H1 (cell line): ENCODE results near the gene TLR8. TPM values are rescaled to one million over a fixed set of nuclear protein-coding genes. Genes with fewer than 3 reads are reported as not detected.

ENCODE experiments used
- CTCF ChIA-PET: fragments of 300-600 bp; sonication (Branson Sonifier 250); formaldehyde crosslinking; loops from one replicate; lab custom pipeline; 2021; ENCODE audit not compliant: partially characterized antibody; lab: Charles Lee
- POLR2A ChIA-PET: fragments of 300-600 bp; sonication (Branson Sonifier 250); formaldehyde crosslinking; loops from one replicate; lab custom pipeline; 2021; ENCODE audit warnings: inconsistent platforms; ENCODE audit not compliant: partially characterized antibody; lab: Charles Lee
- DNase-seq, 2 experiments: peaks; one replicate each; pipeline versions ENCODE4 v3.0.0 to v3.0.0-alpha.2; 2010 to 2022; ENCODE audit warnings: low spot score in 2 of 2, low read depth in 1 of 2, mixed read lengths in 1 of 2
- FAIRE-seq: peaks from 2 replicates; lab custom pipeline; 2011; peaks lifted over from hg19 to GRCh38; lab: Jason Lieb, UNC
- H2AFZ ChIP-seq: 2 replicates; pipeline ENCODE4 v1.8.1; 2012; ENCODE audit warnings: low read length, inconsistent platforms
- H2AK5ac ChIP-seq: 2 replicates; pipeline ENCODE4 v1.6.1; 2013; ENCODE audit warnings: low read depth, low read length
- H2BK120ac ChIP-seq: replicated peaks from 2 replicates; pipeline ENCODE3; 2013; ENCODE audit warnings: low read depth, low read length, inconsistent platforms
- H2BK12ac ChIP-seq: 2 replicates; pipeline ENCODE4 v1.6.1; 2013; ENCODE audit warnings: low read depth, low read length
- H2BK15ac ChIP-seq: 2 replicates; pipeline ENCODE4 v1.6.1; 2013; ENCODE audit warnings: low read length
- H2BK20ac ChIP-seq: 2 replicates; pipeline ENCODE4 v1.6.1; 2013; ENCODE audit warnings: low read length
- H2BK5ac ChIP-seq: 2 replicates; pipeline ENCODE4 v1.6.1; 2013; ENCODE audit warnings: low read depth, low read length
- H3K14ac ChIP-seq: 2 replicates; pipeline ENCODE4 v1.6.1; 2013; ENCODE audit warnings: inconsistent platforms; ENCODE audit not compliant: insufficient read length
- H3K18ac ChIP-seq: 2 replicates; pipeline ENCODE4 v1.6.1; 2013; ENCODE audit warnings: low read length; ENCODE audit errors: extremely low read depth
- H3K23ac ChIP-seq: 2 replicates; pipeline ENCODE4 v1.6.1; 2013; ENCODE audit warnings: inconsistent platforms; ENCODE audit not compliant: insufficient read length
- H3K23me2 ChIP-seq: 2 replicates; pipeline ENCODE4 v1.6.1; 2013; ENCODE audit warnings: low read depth, low read length
- H3K27ac ChIP-seq: 2 replicates; pipeline ENCODE4 v1.6.1; 2011; ENCODE audit warnings: low read depth, low read length, inconsistent platforms
- H3K27me3 ChIP-seq, 4 experiments: replicated peaks in 1 of 4; 1 replicate in 1 of 4; 2 replicates in 3 of 4; pipeline versions ENCODE4 v1.6.1 to v1.8.1; 2011 to 2013; ENCODE audit warnings: low read length in 3 of 4, mild to moderate bottlenecking in 3 of 4, inconsistent platforms in 2 of 4, mixed read lengths in 2 of 4, moderate library complexity in 1 of 4; ENCODE audit not compliant: control insufficient read depth in 3 of 4, insufficient read depth in 3 of 4; ENCODE audit errors: extremely low read depth in 1 of 4
- H3K36me3 ChIP-seq, 4 experiments: 2 replicates each; pipeline versions ENCODE4 v1.6.1 to v1.8.1; 2011 to 2013; ENCODE audit warnings: mild to moderate bottlenecking in 4 of 4, low read length in 3 of 4, moderate library complexity in 2 of 4, control low read depth in 1 of 4, inconsistent platforms in 1 of 4; ENCODE audit not compliant: insufficient read depth in 4 of 4, control insufficient read depth in 2 of 4
- H3K4ac ChIP-seq: replicated peaks from 2 replicates; pipeline ENCODE3; 2013; ENCODE audit warnings: low read length, low read depth, mixed read lengths, inconsistent platforms; ENCODE audit not compliant: insufficient read length
- H3K4me1 ChIP-seq, 4 experiments: replicated peaks in 1 of 4; 1 replicate in 1 of 4; 2 replicates in 3 of 4; pipeline versions ENCODE4 v1.6.1 to v1.8.1; 2011 to 2013; ENCODE audit warnings: low read length in 3 of 4, inconsistent platforms in 2 of 4, mixed read lengths in 1 of 4; ENCODE audit not compliant: insufficient read depth in 4 of 4, control insufficient read depth in 3 of 4
- H3K4me2 ChIP-seq, 2 experiments: 2 replicates each; pipeline versions ENCODE4 v1.6.1 to v1.8.1; 2011 to 2013; ENCODE audit warnings: low read depth in 2 of 2, low read length in 2 of 2, control low read depth in 1 of 2, inconsistent platforms in 1 of 2, mild to moderate bottlenecking in 1 of 2; ENCODE audit not compliant: insufficient read depth in 1 of 2
- H3K4me3 ChIP-seq, 4 experiments: fragments of 200-600, 300-600 bp in 1 of 4; sonication (generic), shearing (Covaris generic), sonication (Bioruptor Twin) in 1 of 4; 2 replicates each; pipeline versions ENCODE4 v1.5.1 to v1.8.1; 2011 to 2016; ENCODE audit warnings: low read length in 4 of 4, low read depth in 3 of 4, control low read depth in 2 of 4, inconsistent platforms in 2 of 4, mild to moderate bottlenecking in 2 of 4, mixed read lengths in 1 of 4, moderate library complexity in 1 of 4; ENCODE audit not compliant: insufficient read depth in 2 of 4; ENCODE audit errors: extremely low read depth in 1 of 4
- H3K56ac ChIP-seq: replicated peaks from 2 replicates; pipeline ENCODE3; 2013; ENCODE audit warnings: low read depth, mild to moderate bottlenecking, mixed read lengths, low read length, inconsistent platforms; ENCODE audit not compliant: insufficient read length
- H3K79me1 ChIP-seq: 2 replicates; pipeline ENCODE4 v1.6.1; 2013; ENCODE audit warnings: low read depth, low read length, control low read depth
- H3K79me2 ChIP-seq, 2 experiments: 2 replicates each; pipeline versions ENCODE4 v1.6.1 to v1.8.1; 2012 to 2013; ENCODE audit warnings: low read length in 2 of 2, mild to moderate bottlenecking in 2 of 2, inconsistent platforms in 1 of 2; ENCODE audit not compliant: insufficient read depth in 2 of 2, control insufficient read depth in 1 of 2
- H3K9ac ChIP-seq, 4 experiments: replicated peaks in 1 of 4; 1 replicate in 1 of 4; 2 replicates in 3 of 4; pipeline versions ENCODE4 v1.6.1 to v1.8.1; 2011 to 2013; ENCODE audit warnings: low read depth in 3 of 4, low read length in 3 of 4, control low read depth in 2 of 4, mild to moderate bottlenecking in 2 of 4, moderate library complexity in 2 of 4, inconsistent platforms in 1 of 4; ENCODE audit errors: extremely low read depth in 1 of 4
- H3K9me3 ChIP-seq, 2 experiments: 2 replicates each; pipeline versions ENCODE4 v1.6.1 to v1.8.1; 2012 to 2013; ENCODE audit warnings: mild to moderate bottlenecking in 2 of 2, moderate library complexity in 2 of 2, control low read depth in 1 of 2, inconsistent platforms in 1 of 2, low read depth in 1 of 2, low read length in 1 of 2, mixed read lengths in 1 of 2; ENCODE audit not compliant: insufficient read depth in 2 of 2
- H4K20me1 ChIP-seq, 2 experiments: replicated peaks in 1 of 2; 2 replicates each; pipeline versions ENCODE3 to v1.8.1; 2011 to 2013; ENCODE audit warnings: inconsistent platforms in 2 of 2, low read length in 2 of 2, mild to moderate bottlenecking in 1 of 2; ENCODE audit not compliant: insufficient read depth in 2 of 2, control insufficient read depth in 1 of 2
- H4K5ac ChIP-seq: 2 replicates; pipeline ENCODE4 v1.6.1; 2013; ENCODE audit warnings: low read length, low read depth, mixed read lengths, inconsistent platforms; ENCODE audit not compliant: insufficient read length
- H4K8ac ChIP-seq: 2 replicates; pipeline ENCODE4 v1.8.0; 2013; ENCODE audit warnings: mild to moderate bottlenecking, moderate library complexity, low read length, inconsistent platforms; ENCODE audit not compliant: insufficient read depth; ENCODE audit errors: extremely low read depth
- H4K91ac ChIP-seq: replicated peaks from 2 replicates; pipeline ENCODE3; 2013; ENCODE audit warnings: low read length, mixed read lengths, inconsistent platforms; ENCODE audit not compliant: insufficient read length
- CHD1 ChIP-seq: IDR thresholded peaks from 2 replicates; pipeline ENCODE4 v1.6.1; 2012; ENCODE audit warnings: low read depth, low read length, improper control_type of control experiment
- CHD2 ChIP-seq: IDR thresholded peaks from 2 replicates; pipeline ENCODE4 v1.6.1; 2012; ENCODE audit warnings: low read length, improper control_type of control experiment
- EGR1 ChIP-seq: IDR thresholded peaks from 2 replicates; pipeline ENCODE4 v1.6.1; 2011; ENCODE audit warnings: low read depth, low read length, borderline replicate concordance
- EP300 ChIP-seq, 2 experiments: IDR thresholded peaks; 1 replicate in 1 of 2; 2 replicates in 1 of 2; pipeline ENCODE4 v1.6.1; 2011 to 2012; ENCODE audit warnings: low read depth in 2 of 2, low read length in 2 of 2, mild to moderate bottlenecking in 2 of 2, borderline replicate concordance in 1 of 2, inconsistent platforms in 1 of 2, moderate library complexity in 1 of 2
- KDM4A ChIP-seq: IDR thresholded peaks from one replicate; pipeline ENCODE4 v1.7.1; 2012; ENCODE audit warnings: low read depth, mild to moderate bottlenecking, moderate library complexity, low read length, inconsistent platforms; ENCODE audit not compliant: severe bottlenecking
- MAX ChIP-seq: IDR thresholded peaks from 2 replicates; pipeline ENCODE4 v1.6.1; 2012; ENCODE audit warnings: inconsistent platforms
- NANOG ChIP-seq: IDR thresholded peaks from 2 replicates; pipeline ENCODE4 v1.6.1; 2011; ENCODE audit warnings: low read length, low read depth, mild to moderate bottlenecking, inconsistent platforms; ENCODE audit not compliant: insufficient read depth, poor library complexity, severe bottlenecking
- POLR2AphosphoS5 ChIP-seq: IDR thresholded peaks from 2 replicates; pipeline ENCODE4 v1.6.1; 2011; ENCODE audit warnings: low read depth, low read length
- SP1 ChIP-seq: IDR thresholded peaks from 2 replicates; pipeline ENCODE4 v1.6.1; 2011; ENCODE audit warnings: low read depth, low read length
- YY1 ChIP-seq: IDR thresholded peaks from 2 replicates; pipeline ENCODE4 v1.6.1; 2011; ENCODE audit warnings: low read depth, mild to moderate bottlenecking, low read length
- WGBS, 2 experiments: shearing (Covaris generic) in 1 of 2; methylation state at CpG; one replicate each; pipeline versions ENCODE4 v1.1.6 to v1.1.7; 2013 to 2015; ENCODE audit warnings: low lambda C conversion rate in 2 of 2, mixed read lengths in 2 of 2, inconsistent platforms in 1 of 2, low coverage in 1 of 2, missing lambda C conversion rate in 1 of 2; ENCODE audit not compliant: insufficient replicate concordance in 2 of 2, insufficient coverage in 1 of 2, insufficient read length in 1 of 2; ENCODE audit errors: extremely low coverage in 1 of 2, missing lambda C conversion rate in 1 of 2; 5-methylcytosine and 5-hydroxymethylcytosine counted together
- polyA plus RNA-seq, 7 experiments: library from polyadenylated mRNA; depleted of rRNA in 3 of 7; stranded (reverse) in 5 of 7; unstranded in 2 of 7; fragments of >200 nt in 5 of 7; fragments of 200-250 nt in 2 of 7; gene quantifications; 1 replicate in 5 of 7; 2 replicates in 1 of 7; 4 replicates in 1 of 7; pipeline versions ENCODE4 v1.2.1 to v1.2.3, GENCODE V29; 2011 to 2013; ENCODE audit warnings: missing spikeins in 2 of 7, mixed read lengths in 2 of 7
- total RNA-seq: library from RNA; stranded (reverse); fragmentation: NEBNext Ultra II Directional; extraction: Animal tissue kit (Norgen Biotek cat#: 25700); gene quantifications from 2 replicates; pipeline ENCODE4 v1.2.1, GENCODE V29; 2021

Gene TLR8
- total and polyA plus RNA-seq, 2 of the 8 experiments (the other 6 are each of a cell fraction or from before 2014, with no cell fraction given) = not detected

GRCh38 chrX:12867685-12868084, 38.7 kb upstream of the TLR8 start:
- H2BK120ac ChIP-seq = no peak overlapping the region
- DNase-seq = no peak
- WGBS, 2 experiments = 93% methylated on average over 4 of the region's 4 CpGs; no CpG with 5 or more reads in 1 of the 2 experiments
- H4K5ac ChIP-seq = no peak overlapping the region
- H2AK5ac ChIP-seq = no peak overlapping the region
- peaks cover 0 to 9% of the 10 kb centered on the region in 2 experiments; a peak in 1 of 4 replicates for H3K9me3 ChIP-seq
- H3K4me2 ChIP-seq = no peak overlapping the region
- no peak overlapping the region for H3K23ac ChIP-seq
- H2BK12ac ChIP-seq = no peak overlapping the region
- H3K79me2 ChIP-seq = no peaks in the 10 kb centered on the region
- no peak overlapping the region for H3K14ac ChIP-seq
- no peak overlapping the region for H3K27ac ChIP-seq
- H4K8ac ChIP-seq = no peak overlapping the region
- H3K23me2 ChIP-seq = no peaks in the 10 kb centered on the region
- no peak overlapping the region for H3K56ac ChIP-seq
- H3K79me1 ChIP-seq = no peaks in the 10 kb centered on the region
- H3K27me3 ChIP-seq = no peaks in the 10 kb centered on the region
- H3K18ac ChIP-seq = no peak overlapping the region
- no peak overlapping the region for H2AFZ ChIP-seq
- no peak overlapping the region for H2BK15ac ChIP-seq
- ChIA-PET CTCF (no interaction called here), POLR2A (no interaction called here)
- H4K91ac ChIP-seq = no peak overlapping the region
- H3K4ac ChIP-seq = no peak overlapping the region
- TF ChIP-seq CHD2 (no peak), MAX (no peak), EGR1 (no peak), EP300 (IDR thresholded peaks at IDR 0.05; ENCODE audit: borderline replicate concordance in 1 of 2, low read depth in 2 of 2, low read length in 2 of 2) (no peak), POLR2AphosphoS5 (no peak), SP1 (no peak), CHD1 (no peak), NANOG (no peak), KDM4A (no peak), YY1 (no peak)
- H2BK5ac ChIP-seq = no peak overlapping the region
- no peak overlapping the region for H3K4me3 ChIP-seq
- H3K36me3 ChIP-seq = no peaks in the 10 kb centered on the region
- no peaks in the 10 kb centered on the region for H4K20me1 ChIP-seq
- no peaks in the 10 kb centered on the region for H3K4me1 ChIP-seq
- no peak overlapping the region for H2BK20ac ChIP-seq
- FAIRE-seq = no peak
- no peak overlapping the region for H3K9ac ChIP-seq
